HG02884 (cell line): ENCODE results near the gene KRT84.
"Not testable (repeated sequence)": the region's sequence is repeated elsewhere in the genome, so short reads cannot be mapped to it uniquely, and the experiment has no call there.

Experiments used
- ATAC-seq: cut with Tn5 transposase; IDR thresholded peaks from one replicate; pipeline ENCODE4 v1.9.1; 2021; ENCODE audit warnings: mild to moderate bottlenecking, moderate library complexity; ENCODE audit not compliant: unreplicated experiment

Gene KRT84

GRCh38 chr12:52411815-52412214 is 26.4 kb upstream of the KRT84 start:
- ATAC-seq = no peak

GRCh38 chr12:52410589-52411248 is 25.3 kb upstream of the KRT84 start:
- ATAC-seq = not testable (repeated sequence)

- ATAC-seq = no peak
These were observed 22.5 kb upstream of the KRT84 start for GRCh38 chr12:52407918-52408317.

- ATAC-seq = no peak
These were observed 20.5 kb upstream of the KRT84 start, which contains the start of gene KRT82 for GRCh38 chr12:52405922-52406385. KRT82 (minus strand) TSS chr12:52406335; CDS start chr12:52406277, 58 bp downstream.

GRCh38 chr12:52404951-52405350 is 19.5 kb upstream of the KRT84 start:
- no peak for ATAC-seq

GRCh38 chr12:52403561-52403960 is 18.1 kb upstream of the KRT84 start:
- no peak for ATAC-seq

- ATAC-seq = no peak
These were observed 17.6 kb upstream of the KRT84 start for GRCh38 chr12:52402873-52403540.

GRCh38 chr12:52402377-52402776 is 16.9 kb upstream of the KRT84 start:
- no peak for ATAC-seq

GRCh38 chr12:52401926-52402325 is 16.5 kb upstream of the KRT84 start:
- no peak for ATAC-seq

- no peak for ATAC-seq
These were observed 16.1 kb upstream of the KRT84 start for GRCh38 chr12:52401526-52401925.

GRCh38 chr12:52400906-52401305 is 15.5 kb upstream of the KRT84 start:
- ATAC-seq = no peak

- ATAC-seq = no peak
These were observed 14.3 kb upstream of the KRT84 start for GRCh38 chr12:52399756-52400155.

GRCh38 chr12:52398176-52398575 is 12.7 kb upstream of the KRT84 start:
- no peak for ATAC-seq

GRCh38 chr12:52396656-52397055 is 11.2 kb upstream of the KRT84 start:
- ATAC-seq = no peak

- no peak for ATAC-seq
These were observed 10.4 kb upstream of the KRT84 start for GRCh38 chr12:52395761-52396434.

GRCh38 chr12:52394836-52395405 is 9.5 kb upstream of the KRT84 start:
- no peak for ATAC-seq

- ATAC-seq = no peak
These were observed 7.1 kb upstream of the KRT84 start for GRCh38 chr12:52392465-52393007.

- no peak for ATAC-seq
These were observed 6.2 kb upstream of the KRT84 start for GRCh38 chr12:52391618-52392002.

- no peak for ATAC-seq
These were observed 5.5 kb upstream of the KRT84 start for GRCh38 chr12:52390739-52391617.
